Endothelial cell of umbilical vein (primary cell): ENCODE measurements around the gene ZFR2.

Experiments used
- CTCF ChIP-seq, 2 donors: IDR thresholded peaks; 1 replicate in 1 of 2; 2 replicates in 1 of 2; pipeline ENCODE4 v1.5.1; 2011; ENCODE audit warnings: low read length in 2 of 2, mild to moderate bottlenecking in 2 of 2, moderate library complexity in 2 of 2, control low read depth in 1 of 2, inconsistent platforms in 1 of 2, low read depth in 1 of 2; ENCODE audit not compliant: insufficient read depth in 1 of 2; ENCODE audit errors: extremely low read depth in 1 of 2
- EZH2 ChIP-seq: IDR thresholded peaks from 2 replicates; pipeline ENCODE4 v1.6.1; 2012; ENCODE audit warnings: borderline replicate concordance, low read depth, mild to moderate bottlenecking, moderate library complexity, low read length, inconsistent platforms; ENCODE audit not compliant: severe bottlenecking
- POLR2A ChIP-seq: IDR thresholded peaks from 2 replicates; pipeline ENCODE4 v1.6.1; 2012; ENCODE audit warnings: low read depth, mild to moderate bottlenecking, control low read depth, low read length

GRCh38 chr19:3834349-3835054 lies 34.3 kb downstream of the ZFR2 start:
- TF ChIP-seq CTCF (IDR thresholded peaks at IDR 0.05; ENCODE audit: extremely low read depth in 1 of 2, insufficient read depth in 1 of 2, low read depth in 1 of 2, low read length in 2 of 2) (no peak), POLR2A (no peak), EZH2 (no peak)
